Keratinocyte (primary cell): ENCODE data around the gene LMBR1. TPM values are rescaled to one million over a fixed set of nuclear protein-coding genes. Genes with fewer than 3 reads are reported as not detected.

Source experiments
- DNase-seq: peaks from one replicate; pipeline ENCODE4 v3.0.0-alpha.2; 2011; ENCODE audit warnings: low read depth, missing footprints, low spot score
- FAIRE-seq: peaks from 2 replicates; lab custom pipeline; 2011; peaks lifted over from hg19 to GRCh38; lab: Jason Lieb, UNC
- H2AFZ ChIP-seq: 2 replicates; pipeline ENCODE4 v1.6.0; 2012; ENCODE audit warnings: low read length, control low read depth, inconsistent platforms; ENCODE audit not compliant: control insufficient read depth
- H3K27ac ChIP-seq: 2 replicates; pipeline ENCODE4 v1.5.1; 2011; ENCODE audit warnings: low read length; ENCODE audit not compliant: control insufficient read depth, insufficient read depth
- H3K27me3 ChIP-seq: 3 replicates; pipeline ENCODE4 v1.6.0; 2011; ENCODE audit warnings: low read length; ENCODE audit not compliant: control insufficient read depth, insufficient read depth; ENCODE audit errors: extremely low read depth
- H3K36me3 ChIP-seq, 2 experiments: 2 replicates in 1 of 2; 3 replicates in 1 of 2; pipeline ENCODE4 v1.5.1; 2011; ENCODE audit warnings: low read length in 2 of 2, mild to moderate bottlenecking in 1 of 2; ENCODE audit not compliant: control insufficient read depth in 2 of 2, insufficient read depth in 2 of 2; ENCODE audit errors: extremely low read depth in 1 of 2
- H3K4me1 ChIP-seq: 3 replicates; pipeline ENCODE4 v1.5.1; 2011; ENCODE audit warnings: low read length; ENCODE audit not compliant: control insufficient read depth, insufficient read depth; ENCODE audit errors: extremely low read depth
- H3K4me2 ChIP-seq: 3 replicates; pipeline ENCODE4 v1.6.0; 2011; ENCODE audit warnings: low read depth, low read length; ENCODE audit not compliant: control insufficient read depth, insufficient read depth; ENCODE audit errors: extremely low read depth
- H3K4me3 ChIP-seq, 3 experiments: fragments of 200-600 bp in 1 of 3; sonication (generic) in 1 of 3; 2 replicates in 2 of 3; 3 replicates in 1 of 3; pipeline ENCODE4 v1.5.1; 2011 to 2016; ENCODE audit warnings: low read length in 3 of 3, mild to moderate bottlenecking in 3 of 3, control low read depth in 2 of 3, inconsistent platforms in 1 of 3, low read depth in 1 of 3, mixed read lengths in 1 of 3, mixed run types in 1 of 3, moderate library complexity in 1 of 3; ENCODE audit not compliant: control insufficient read depth in 2 of 3, insufficient read depth in 2 of 3; ENCODE audit errors: extremely low read depth in 1 of 3
- H3K79me2 ChIP-seq: 2 replicates; pipeline ENCODE4 v1.6.0; 2012; ENCODE audit warnings: low read length; ENCODE audit not compliant: control insufficient read depth, insufficient read depth
- H3K9ac ChIP-seq: 3 replicates; pipeline ENCODE4 v1.6.0; 2011; ENCODE audit warnings: low read length; ENCODE audit not compliant: control insufficient read depth, insufficient read depth; ENCODE audit errors: extremely low read depth
- H3K9me1 ChIP-seq: 3 replicates; pipeline ENCODE4 v1.6.0; 2011; ENCODE audit warnings: low read length; ENCODE audit not compliant: control insufficient read depth, insufficient read depth; ENCODE audit errors: extremely low read depth
- H3K9me3 ChIP-seq: 2 replicates; pipeline ENCODE4 v1.5.1; 2012; ENCODE audit warnings: low read depth, low read length; ENCODE audit not compliant: control insufficient read depth
- H4K20me1 ChIP-seq: 3 replicates; pipeline ENCODE4 v1.6.0; 2011; ENCODE audit warnings: low read length; ENCODE audit not compliant: control insufficient read depth, insufficient read depth; ENCODE audit errors: extremely low read depth
- CTCF ChIP-seq, 3 experiments: IDR thresholded peaks in 1 of 3; conservative IDR thresholded peaks in 1 of 3; optimal IDR thresholded peaks in 1 of 3; 2 replicates in 2 of 3; 3 replicates in 1 of 3; pipeline versions ENCODE3 to v1.5.1; 2011; ENCODE audit warnings: low read length in 3 of 3, mild to moderate bottlenecking in 3 of 3, moderate library complexity in 2 of 3, control low read depth in 1 of 3, inconsistent platforms in 1 of 3; ENCODE audit not compliant: insufficient read depth in 2 of 3; ENCODE audit errors: extremely low read depth in 1 of 3
- EZH2 ChIP-seq: IDR thresholded peaks from one replicate; pipeline ENCODE4 v1.6.1; 2012; ENCODE audit warnings: inconsistent platforms, mild to moderate bottlenecking, low read length, moderate library complexity
- dilution Hi-C: fragments of 300-500 bp; cut with MboI; formaldehyde crosslinking; loops from one replicate; pipeline ENCODE4 v1.7.0; 2020; ENCODE audit warnings: low sequenced_read_pairs; ENCODE audit not compliant: extremely low pct_ligation_motif_present
- polyA plus RNA-seq, 5 experiments: library from polyadenylated mRNA; depleted of rRNA in 3 of 5; stranded (reverse) in 3 of 5; stranded (forward) in 1 of 5; unstranded in 1 of 5; fragments of >200 nt; gene quantifications; 1 replicate in 1 of 5; 2 replicates in 3 of 5; 3 replicates in 1 of 5; pipeline versions ENCODE4 v1.2.1 to v1.2.3, GENCODE V29; 2011 to 2012; ENCODE audit warnings: missing spikeins in 2 of 5, low read depth in 1 of 5, low replicate concordance in 1 of 5

LMBR1 gene
- polyA plus RNA-seq, 1 donor (not counting 4 experiments of a cell fraction or from before 2014, with no cell fraction given), result 30.2 TPM

GRCh38 chr7:156773966-156774365 lies 119.0 kb downstream of the LMBR1 start:
- no peak overlapping the region for H3K9ac ChIP-seq
- H3K9me3 ChIP-seq, result no peaks in the 10 kb centered on the region
- peaks cover 7% of the 10 kb centered on the region for H3K4me1 ChIP-seq
- DNase-seq (no peak), FAIRE-seq (no peak)
- no peak overlapping the region for H3K27ac ChIP-seq
- H2AFZ ChIP-seq, result no peak overlapping the region
- peaks cover 2% of the 10 kb centered on the region for H3K79me2 ChIP-seq
- dilution Hi-C loops, result no loop called here
- no peaks in the 10 kb centered on the region for H3K27me3 ChIP-seq
- H4K20me1 ChIP-seq, result no peaks in the 10 kb centered on the region
- H3K4me3 ChIP-seq, result no peak overlapping the region
- H3K4me2 ChIP-seq, result no peak overlapping the region
- H3K36me3 ChIP-seq, result no peaks in the 10 kb centered on the region
- TF ChIP-seq CTCF (optimal IDR thresholded peaks at IDR 0.05 in 1 of 3, IDR thresholded peaks at IDR 0.05 in 1 of 3, conservative IDR thresholded peaks at IDR 0.05 in 1 of 3; ENCODE audit: extremely low read depth in 1 of 3, insufficient read depth in 2 of 3, low read length in 3 of 3) (no peak), EZH2 (no peak)
- H3K9me1 ChIP-seq, result no peaks in the 10 kb centered on the region

- H3K27ac ChIP-seq, result no peak overlapping the region
- TF ChIP-seq EZH2 (no peak), CTCF (optimal IDR thresholded peaks at IDR 0.05 in 1 of 3, IDR thresholded peaks at IDR 0.05 in 1 of 3, conservative IDR thresholded peaks at IDR 0.05 in 1 of 3; ENCODE audit: extremely low read depth in 1 of 3, insufficient read depth in 2 of 3, low read length in 3 of 3) (no peak)
- no peaks in the 10 kb centered on the region for H3K27me3 ChIP-seq
- H2AFZ ChIP-seq, result no peak overlapping the region
- H3K4me2 ChIP-seq, result no peak overlapping the region
- H3K36me3 ChIP-seq, result no peaks in the 10 kb centered on the region
- no peaks in the 10 kb centered on the region for H4K20me1 ChIP-seq
- H3K4me3 ChIP-seq, result no peak overlapping the region
- no peaks in the 10 kb centered on the region for H3K9me3 ChIP-seq
- DNase-seq, result no peak
- dilution Hi-C loops, result no loop called here
- peaks cover 2% of the 10 kb centered on the region for H3K79me2 ChIP-seq
- H3K9ac ChIP-seq, result no peak overlapping the region
- peaks cover 5% of the 10 kb centered on the region for H3K4me1 ChIP-seq
- no peak for FAIRE-seq
- no peaks in the 10 kb centered on the region for H3K9me1 ChIP-seq
These were observed 120.3 kb downstream of the LMBR1 start for GRCh38 chr7:156772725-156773124.
